ENCODE data around the gene IPO13.

IPO13 gene

DNA sequence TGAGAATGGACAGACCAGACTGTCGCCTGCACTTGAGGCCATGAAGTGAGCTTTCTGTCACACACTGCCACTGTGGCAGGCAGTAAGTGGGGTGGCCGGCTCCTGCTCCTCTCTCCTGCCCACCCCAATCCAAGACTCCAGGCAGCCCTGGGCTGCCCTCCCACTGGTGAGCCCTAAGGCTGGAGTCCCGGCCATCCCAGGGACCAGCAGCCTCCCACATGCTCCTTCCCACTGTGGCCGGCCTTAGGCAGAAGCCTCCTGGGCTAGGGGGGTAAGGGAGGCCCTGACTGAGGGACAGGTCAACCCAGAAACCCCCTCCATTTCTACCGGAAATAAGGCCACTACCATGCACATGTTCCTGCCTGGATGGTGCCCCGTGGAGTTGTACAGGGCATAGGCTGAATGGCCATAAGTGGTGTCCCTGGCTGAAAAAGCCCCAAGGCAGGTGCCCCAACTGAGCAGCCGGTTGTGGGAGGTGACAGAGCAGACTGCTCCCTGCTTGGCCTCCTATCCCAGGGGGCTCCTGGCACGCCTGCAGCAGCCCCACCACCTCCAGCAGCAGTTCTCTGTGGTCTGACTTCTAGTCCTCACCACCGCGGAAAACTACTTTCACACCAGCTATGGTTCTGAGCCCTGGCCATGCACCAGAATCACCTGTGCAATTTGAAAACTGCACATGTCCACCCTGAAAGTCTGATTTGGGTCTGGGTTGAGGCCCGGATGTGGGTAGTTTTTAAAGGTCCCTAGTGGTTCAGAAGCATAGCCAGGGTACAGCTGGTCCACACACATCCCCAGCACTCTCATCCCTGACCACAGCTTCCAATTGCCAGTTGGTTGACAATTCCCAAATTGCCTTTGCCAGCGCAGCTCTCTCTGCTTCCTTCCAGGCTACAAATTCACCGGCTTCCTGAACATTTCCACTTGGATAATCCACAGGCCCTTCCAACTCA lies 14.8 kb upstream of the IPO13 start:
- no peak for DNase-seq (ENCODE audit: low spot score)

DNA sequence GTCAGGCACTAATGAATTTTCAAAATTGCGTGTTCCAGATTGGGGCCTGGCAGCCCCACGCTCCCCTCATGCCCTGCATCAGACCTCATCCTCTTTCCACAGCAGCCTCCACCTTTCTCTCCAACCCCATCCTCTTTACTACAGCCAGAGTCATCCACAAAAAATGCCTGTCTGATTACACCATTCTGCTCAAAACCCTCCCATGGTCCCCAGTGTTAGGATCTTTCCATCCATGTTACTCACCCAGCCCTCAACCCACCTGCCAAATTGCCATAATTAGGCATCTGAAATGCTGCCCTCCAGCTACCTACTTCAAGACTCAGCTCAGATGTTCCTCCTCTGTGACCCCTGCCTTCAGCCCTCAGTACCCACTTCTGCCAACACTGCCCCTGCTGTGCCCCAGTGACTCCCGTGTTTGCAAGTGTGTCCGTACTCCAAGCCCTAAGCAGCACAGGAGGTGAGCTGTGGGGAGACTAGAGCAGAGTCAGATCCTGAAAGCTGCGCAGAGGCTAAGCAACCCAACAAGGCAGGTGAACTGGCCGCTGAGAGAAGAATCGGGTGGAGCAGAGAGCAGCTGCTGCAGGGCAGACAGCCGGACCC lies 13.9 kb upstream of the IPO13 start:
- DNase-seq (ENCODE audit: low spot score), result peak; percentile 59

DNA sequence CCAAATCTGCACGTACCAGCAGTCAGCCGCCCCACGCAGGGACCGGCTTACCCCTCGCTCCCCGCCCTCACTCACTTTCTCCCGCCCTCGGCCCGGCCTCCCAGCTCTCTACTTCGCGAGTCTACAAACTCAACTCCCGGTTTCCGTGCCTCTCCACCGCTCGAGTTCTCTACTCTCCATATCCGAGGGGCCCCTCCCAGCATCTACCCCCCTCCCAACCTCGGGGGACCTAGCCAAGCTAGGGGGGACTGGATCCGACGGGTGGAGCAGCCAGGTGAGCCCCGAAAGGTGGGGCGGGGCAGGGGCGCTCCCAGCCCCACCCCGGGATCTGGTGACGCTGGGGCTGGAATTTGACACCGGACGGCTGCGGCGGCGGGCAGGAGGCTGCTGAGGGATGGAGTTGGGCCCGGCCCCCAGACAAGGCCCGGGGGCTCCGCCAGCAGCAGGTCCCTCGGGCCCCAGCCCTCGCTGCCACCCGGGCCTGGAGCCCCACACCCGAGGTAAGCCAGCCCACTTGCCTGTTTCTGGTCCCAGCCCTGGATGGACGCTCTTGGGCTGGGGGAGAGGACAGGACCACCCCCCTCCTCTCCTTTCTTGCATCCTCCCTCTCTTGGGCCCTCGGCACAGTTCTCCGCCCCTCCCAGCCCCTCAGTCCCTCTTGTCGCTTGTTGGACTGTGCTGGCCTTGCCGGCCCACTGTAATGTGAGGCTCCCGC lies 13.2 kb upstream of the IPO13 start, which contains the start of gene ARTN:
Gene ARTN (plus strand): TSS at position 416 of the 715 bp plus-strand sequence. CDS start 1,856 bp downstream, outside the sequence.
- peak; percentile 40 for DNase-seq (ENCODE audit: low spot score)

DNA sequence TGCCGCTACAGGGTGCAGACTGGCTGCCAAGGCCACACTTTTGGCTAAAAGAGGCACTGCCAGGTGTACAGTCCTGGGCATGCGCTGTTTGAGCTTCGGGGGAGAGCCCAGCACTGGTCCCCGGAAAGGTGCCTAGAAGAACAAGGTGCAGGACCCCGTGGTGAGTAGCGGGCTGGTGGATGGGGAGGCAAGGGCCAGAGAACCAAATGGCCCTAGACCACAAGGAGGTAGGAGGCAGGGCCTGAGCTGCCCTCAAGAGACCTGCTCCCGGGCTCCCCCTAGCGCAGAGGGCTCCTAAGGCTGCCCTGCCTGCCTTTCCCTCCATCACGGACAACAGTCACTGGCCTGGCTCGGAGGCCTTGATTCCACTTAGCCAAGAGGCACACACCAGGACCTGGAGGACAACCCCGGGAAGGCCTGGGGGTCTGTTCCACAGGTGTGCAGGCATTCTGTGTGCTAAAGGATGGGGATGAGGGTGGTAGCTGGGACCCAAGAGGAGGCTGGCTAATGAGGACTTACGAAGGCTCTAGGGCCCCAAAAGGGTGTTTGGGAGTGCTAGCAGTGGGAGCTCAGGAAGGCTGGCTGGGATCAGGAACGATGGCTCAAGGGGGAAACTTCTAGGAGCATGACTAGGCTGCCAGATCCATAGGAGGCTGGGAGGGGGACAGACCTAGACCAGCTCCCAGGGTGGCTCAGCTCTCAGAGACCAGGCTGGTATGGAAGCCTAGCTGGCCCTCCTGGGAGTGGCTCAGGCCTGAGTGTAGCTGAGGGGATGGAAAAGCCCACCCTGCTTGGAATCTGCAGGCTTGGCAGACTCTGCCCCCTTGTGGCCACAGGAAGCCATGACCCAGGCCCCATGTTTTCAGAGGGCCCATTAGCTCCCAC lies 12.4 kb upstream of the IPO13 start:
- DNase-seq (ENCODE audit: low spot score), result peak; percentile 63

DNA sequence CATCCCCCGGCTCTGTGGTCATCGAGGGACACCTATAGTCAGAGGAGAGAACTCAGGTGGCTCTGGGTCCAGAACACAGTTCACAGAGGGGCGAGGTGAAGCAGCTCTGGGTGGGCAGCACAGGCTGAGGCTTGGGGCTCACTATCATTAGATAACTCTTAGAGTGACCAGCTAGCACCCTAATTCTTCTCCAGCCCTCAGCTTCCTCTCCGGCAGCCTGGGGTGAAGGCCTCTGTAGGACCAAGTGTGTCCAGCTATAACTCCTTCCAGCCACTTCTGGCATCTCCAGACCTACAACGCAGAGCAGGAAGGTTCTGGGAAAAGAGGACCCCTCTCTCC lies 11.8 kb upstream of the IPO13 start:
- no peak for DNase-seq (ENCODE audit: low spot score)

DNA sequence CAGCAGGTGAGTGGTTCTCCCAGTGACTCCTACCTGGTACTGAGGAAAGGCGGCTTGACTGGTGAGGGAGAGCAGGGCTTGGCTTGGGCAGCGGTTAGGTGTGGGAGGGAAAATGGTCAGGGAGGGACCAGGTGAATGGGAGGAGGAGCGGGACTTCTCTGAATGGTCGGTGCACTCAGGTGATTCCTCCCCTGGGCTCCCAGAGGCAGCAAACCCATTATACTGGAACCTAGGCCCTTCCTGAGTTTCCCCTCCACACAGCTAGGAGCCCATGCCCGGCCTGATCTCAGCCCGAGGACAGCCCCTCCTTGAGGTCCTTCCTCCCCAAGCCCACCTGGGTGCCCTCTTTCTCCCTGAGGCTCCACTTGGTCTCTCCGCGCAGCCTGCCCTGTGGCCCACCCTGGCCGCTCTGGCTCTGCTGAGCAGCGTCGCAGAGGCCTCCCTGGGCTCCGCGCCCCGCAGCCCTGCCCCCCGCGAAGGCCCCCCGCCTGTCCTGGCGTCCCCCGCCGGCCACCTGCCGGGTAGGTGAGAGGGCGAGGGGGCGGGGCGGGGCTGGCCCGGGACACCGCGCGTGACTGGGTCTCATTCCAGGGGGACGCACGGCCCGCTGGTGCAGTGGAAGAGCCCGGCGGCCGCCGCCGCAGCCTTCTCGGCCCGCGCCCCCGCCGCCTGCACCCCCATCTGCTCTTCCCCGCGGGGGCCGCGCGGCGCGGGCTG lies 10.9 kb upstream of the IPO13 start:
- DNase-seq (ENCODE audit: low spot score), result peak; percentile 78

DNA sequence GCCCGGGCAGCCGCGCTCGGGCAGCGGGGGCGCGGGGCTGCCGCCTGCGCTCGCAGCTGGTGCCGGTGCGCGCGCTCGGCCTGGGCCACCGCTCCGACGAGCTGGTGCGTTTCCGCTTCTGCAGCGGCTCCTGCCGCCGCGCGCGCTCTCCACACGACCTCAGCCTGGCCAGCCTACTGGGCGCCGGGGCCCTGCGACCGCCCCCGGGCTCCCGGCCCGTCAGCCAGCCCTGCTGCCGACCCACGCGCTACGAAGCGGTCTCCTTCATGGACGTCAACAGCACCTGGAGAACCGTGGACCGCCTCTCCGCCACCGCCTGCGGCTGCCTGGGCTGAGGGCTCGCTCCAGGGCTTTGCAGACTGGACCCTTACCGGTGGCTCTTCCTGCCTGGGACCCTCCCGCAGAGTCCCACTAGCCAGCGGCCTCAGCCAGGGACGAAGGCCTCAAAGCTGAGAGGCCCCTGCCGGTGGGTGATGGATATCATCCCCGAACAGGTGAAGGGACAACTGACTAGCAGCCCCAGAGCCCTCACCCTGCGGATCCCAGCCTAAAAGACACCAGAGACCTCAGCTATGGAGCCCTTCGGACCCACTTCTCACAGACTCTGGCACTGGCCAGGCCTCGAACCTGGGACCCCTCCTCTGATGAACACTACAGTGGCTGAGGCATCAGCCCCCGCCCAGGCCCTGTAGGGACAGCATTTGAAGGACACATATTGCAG lies 10.2 kb upstream of the IPO13 start:
- DNase-seq (ENCODE audit: low spot score), result peak; percentile 52

DNA sequence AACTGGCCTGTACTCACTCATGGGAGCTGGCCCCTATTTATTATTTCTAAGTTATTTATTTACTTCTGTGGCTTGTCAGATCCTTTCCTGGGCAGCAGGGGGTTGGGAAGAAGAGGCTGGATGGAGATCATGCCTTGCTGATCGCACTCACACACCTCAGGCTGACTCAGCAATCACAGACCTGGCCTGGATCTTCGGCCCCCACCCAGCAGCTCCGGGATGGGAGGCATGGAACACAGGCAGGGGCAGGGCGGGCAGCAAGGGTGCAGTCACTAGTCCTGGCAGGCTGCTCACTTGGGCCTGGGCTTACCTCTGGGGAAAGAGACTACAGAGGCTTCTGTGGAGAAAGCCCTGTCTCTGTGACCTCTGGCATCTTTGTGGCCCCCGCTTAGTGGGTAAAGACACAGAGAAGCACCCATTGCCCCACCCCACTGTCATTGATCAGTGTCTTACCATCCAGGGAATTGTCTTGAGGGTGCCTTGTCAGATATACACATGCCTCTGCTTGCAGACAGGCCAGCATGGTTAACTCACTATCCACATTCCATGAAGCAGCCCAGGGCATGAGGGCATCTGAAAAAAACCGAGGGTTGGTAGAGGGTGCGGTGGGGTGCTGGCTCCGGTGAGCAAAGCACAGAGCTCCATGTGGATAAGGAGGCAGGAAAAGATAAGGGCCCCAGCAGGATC lies 9.4 kb upstream of the IPO13 start:
- peak; percentile 95 for DNase-seq (ENCODE audit: low spot score)

DNA sequence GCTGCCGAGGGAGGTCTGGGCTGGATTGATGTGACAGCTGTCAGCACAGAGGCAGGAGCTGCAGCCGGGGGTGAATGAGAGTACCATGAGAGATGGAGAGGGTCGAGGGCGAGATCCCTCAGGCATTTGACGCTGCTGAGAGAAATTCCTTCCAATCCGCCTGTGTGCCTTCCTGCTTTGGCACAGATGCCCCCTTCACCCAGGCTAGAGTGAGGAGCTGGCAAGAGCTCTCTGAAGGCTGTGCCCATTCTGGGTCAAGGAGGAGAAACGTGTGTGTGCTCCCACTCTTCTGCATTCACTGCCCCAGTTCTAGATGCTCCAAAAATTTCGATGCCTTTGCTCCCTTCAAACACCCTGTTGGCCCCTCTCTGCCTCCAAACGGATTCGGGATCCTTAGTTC lies 8.4 kb upstream of the IPO13 start:
- DNase-seq (ENCODE audit: low spot score), result no peak

DNA sequence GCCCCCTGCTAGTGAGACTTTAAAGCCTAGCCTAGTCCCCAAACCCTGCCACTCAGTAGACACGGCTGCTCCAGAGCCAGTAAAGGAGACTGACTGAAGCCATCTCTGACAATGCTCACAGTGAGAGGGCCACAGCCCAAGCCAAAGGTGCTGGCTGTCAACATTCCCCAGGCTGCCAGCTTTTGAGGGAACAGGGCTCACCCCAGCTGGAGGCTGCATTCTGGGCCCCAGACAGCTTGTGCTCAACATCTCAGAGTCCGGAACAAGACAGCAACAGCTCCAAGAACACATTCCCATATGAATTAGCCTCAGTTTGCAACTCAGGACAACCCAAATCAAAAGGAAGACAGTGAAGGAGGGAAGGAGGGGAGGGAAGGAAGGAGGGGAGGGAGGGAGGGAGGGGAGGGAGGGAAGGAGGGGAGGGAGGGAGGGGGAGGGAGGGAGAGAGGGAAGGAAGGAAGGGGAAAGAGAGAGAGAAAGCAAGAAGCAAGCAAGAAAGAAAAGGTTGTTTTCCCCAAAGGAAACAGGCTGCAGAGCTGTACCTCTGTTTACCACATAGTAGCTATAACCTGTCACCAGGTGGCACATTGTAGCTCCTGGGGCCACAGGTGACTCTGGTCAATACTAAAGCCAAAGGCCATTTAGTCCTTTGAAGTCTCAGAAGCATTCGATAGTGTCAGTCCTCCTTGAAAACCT lies 7.7 kb upstream of the IPO13 start:
- no peak for DNase-seq (ENCODE audit: low spot score)

DNA sequence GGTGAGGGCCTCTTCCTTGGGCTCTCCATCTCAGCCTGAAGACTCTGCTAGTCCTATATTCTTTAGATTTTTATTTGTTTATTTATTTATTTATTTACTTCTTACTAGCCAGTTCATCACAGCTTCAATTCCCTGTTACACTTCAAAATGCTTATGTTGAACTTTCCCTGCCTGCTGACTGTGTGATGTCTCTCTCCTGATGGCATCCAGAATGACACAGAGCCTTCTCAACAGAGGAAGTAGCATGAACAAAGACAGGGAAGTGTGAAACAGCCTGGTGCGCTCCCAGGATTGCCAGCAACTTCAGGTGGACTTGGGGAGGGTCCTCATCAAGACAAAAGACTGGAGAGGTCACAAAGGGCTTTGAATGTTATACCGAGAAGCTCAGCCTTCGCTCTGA lies 4.3 kb upstream of the IPO13 start:
- no peak for DNase-seq (ENCODE audit: low spot score)

DNA sequence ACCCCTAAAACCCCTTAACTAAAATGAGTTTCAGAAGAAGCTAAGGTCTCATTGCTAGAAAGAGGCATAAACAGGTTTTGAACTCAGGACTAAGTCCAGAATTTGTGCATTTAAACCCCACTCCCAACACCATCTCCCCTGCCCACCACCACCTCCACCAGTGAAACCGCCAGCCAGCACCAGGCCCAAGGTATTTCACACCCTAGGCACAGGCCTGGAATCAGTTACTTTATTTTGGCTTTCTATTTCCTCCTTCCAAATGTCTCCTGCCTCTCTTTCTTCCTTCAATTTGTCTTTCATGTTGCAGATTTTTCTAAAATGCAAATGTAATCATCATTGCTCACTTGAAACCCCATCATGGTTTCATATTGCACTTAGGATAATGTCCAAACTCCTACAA lies 1.9 kb upstream of the IPO13 start:
- no peak for DNase-seq (ENCODE audit: low spot score)

DNA sequence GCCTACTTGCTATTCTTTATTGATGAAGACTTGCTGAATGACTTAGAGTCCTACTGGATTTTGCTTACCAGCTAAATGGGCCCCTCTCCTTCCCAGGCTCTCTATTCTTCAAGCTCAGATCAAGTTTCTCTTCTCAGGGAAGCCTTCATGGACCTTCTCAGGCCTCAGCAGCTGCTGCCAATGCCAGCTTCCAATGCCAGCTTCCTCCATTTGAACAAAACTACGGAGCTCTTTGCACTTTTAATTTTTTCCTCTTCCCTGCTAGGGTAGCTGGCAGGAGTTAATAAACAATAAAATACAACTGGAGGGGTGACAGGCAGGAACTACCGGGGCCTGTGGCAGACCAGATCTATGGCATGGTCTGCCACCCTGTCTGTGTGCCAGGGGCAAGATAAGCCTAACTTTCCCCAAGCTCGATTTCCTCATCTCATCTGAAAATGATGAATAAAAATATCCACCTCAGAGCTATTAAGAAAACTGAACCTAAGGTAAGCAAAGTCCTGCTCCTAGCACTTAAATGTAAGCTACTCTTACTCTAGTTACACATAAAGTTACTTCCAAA lies 995 bp upstream of the IPO13 start:
- no peak for DNase-seq (ENCODE audit: low spot score)

DNA sequence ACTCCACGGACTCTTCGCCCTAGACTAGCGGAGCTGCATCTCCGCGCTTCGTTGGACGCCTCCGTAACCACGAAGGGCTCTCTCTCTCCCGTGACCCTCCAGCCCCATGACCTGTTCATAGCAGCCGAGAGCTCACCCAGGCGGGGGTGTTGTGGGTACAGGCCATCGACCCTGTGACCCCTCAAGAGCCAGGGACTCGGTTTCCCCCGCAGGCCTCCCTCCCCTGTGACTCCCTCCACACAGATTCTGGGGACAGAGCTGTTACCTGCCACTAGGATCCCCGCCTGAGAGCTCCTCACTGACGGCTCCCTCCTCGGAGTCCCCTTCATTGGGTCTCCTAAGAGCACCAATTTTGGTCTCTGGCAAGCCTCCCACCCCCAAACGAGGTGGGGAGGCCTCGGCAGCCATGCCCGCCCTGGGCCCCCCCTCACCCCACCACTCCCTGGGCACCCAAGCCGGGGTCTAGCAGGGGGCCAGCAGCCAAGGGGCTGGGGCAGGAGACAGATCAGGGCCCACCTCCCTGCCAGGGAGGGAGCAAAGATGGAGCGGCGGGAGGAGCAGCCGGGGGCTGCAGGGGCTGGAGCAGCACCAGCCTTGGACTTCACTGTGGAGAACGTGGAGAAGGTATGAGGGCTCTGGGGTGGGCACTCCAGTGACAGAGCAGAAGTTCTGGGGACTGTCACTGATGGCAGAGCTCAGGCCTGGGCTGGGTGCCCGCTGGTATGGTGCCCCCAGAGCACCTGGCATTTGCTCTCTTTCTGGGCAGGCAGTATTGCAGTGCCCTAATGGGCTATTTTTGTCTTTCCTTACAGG lies 517 bp downstream of the IPO13 start:
- no peak for DNase-seq (ENCODE audit: low spot score)

DNA sequence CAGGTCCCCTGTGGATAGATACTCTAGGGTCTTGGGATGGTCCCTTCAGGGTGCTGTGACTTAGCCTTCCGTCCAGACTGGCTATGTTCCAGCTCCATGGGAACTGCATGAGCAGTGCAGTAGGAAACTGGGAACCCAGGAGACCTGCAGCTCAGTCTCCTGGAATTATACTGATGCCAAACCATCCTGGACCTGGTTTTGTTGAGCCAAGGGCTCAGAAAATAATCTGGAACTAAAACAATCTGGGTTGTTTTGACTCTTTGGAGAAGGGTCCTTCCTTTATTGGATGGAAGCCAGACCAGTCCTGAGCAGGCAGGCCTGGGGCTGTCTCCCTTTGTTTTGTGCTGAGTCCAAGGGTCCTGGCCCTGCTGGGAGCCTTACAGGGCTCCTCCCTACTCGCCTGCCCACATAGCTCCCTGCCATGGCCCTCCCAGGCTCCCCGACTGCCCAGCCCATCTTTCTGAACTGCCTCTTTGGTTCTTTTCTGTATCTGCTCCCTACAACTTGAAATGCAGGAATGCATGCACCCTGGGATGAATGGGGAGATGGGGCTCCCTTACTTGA lies 1.2 kb downstream of the IPO13 start:
- no peak for DNase-seq (ENCODE audit: low spot score)

DNA sequence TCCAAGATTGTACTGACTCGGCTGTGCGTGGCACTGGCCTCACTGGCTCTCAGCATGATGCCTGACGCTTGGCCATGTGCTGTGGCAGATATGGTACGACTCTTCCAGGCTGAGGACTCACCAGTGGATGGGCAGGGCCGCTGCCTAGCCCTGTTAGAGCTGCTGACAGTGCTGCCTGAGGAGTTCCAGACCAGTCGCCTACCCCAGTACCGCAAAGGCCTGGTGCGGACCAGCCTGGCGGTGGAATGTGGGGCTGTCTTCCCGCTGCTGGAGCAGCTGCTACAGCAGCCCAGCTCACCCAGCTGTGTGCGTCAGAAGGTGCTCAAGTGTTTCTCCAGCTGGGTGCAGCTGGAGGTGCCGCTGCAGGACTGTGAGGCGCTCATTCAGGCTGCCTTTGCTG lies 2.9 kb downstream of the IPO13 start:
- no peak for DNase-seq (ENCODE audit: low spot score)
